HT1080 (cell line): ENCODE measurements around the gene NEXMIF. TPM values are rescaled to one million over a fixed set of nuclear protein-coding genes. Genes with fewer than 3 reads are reported as not detected.
"Not testable (repeated sequence)": the region's sequence is repeated elsewhere in the genome, so short reads cannot be mapped to it uniquely, and the experiment has no call there.

Source experiments
- DNase-seq: peaks from one replicate; pipeline ENCODE4 v3.0.0-alpha.2; 2015; ENCODE audit warnings: low read depth
- polyA plus RNA-seq, 2 experiments: library from polyadenylated mRNA; depleted of rRNA; stranded (reverse); fragments of >200 nt; gene quantifications; 2 replicates each; pipeline ENCODE4 v1.2.3, GENCODE V29; 2015
- total RNA-seq: library from RNA; depleted of rRNA; stranded (reverse); fragments of >200 nt; shearing (Covaris generic); gene quantifications from 2 replicates; pipeline ENCODE4 v1.2.3, GENCODE V29; 2014; rRNA removed

The NEXMIF gene
- 0.02 TPM in 1 of 2 replicates, not detected in the other for total RNA-seq
- polyA plus RNA-seq (2015; cell fraction: cytosol; rRNA removed): not detected in 2 replicates
- polyA plus RNA-seq (2015; cell fraction: nucleus; rRNA removed): not detected in 2 replicates

DNA sequence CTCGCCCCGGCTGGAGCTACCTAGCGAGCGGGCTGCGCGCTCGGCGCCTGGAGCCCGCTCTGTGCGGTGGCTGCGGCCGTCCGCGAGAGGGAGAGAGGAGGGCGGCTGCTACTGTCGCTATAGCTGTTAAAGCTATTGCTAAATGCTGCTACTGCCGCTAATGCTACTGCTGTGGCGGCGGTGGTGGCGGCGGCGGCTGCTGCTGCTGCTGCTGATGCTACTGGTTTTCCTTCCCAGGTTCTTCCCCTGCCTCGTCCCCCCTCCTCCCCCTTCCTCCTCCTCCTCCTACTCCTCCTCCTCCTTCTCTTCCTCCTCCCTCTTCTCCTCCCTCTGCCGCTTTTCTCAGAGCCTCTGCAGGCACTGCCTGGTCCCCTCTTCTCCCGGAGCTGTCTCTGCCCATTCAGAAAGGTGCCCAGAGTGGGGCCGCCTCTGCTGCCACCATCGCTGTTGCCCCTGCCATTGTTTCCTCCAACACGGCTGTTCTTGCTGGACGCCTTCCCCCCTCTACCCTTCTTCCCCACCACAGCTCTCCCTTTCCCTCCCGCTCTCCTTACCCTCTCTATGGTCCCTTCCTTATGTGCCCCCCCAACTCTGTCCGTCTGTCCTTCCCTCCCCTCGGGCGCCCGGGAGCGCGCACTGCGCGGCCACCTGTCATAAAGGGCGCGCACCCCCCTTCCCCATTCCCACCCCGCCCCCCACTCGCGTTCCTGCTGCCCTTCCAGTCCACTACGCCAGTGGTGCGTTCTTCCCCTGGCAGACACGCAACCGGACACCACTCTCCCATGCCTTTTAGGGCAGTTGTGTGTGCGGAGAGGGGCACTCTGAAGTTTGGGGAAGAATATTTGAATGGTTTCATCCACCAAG lies at the start of gene NEXMIF:
TSS of gene NEXMIF (minus strand) at position 228 of the 864 bp plus-strand sequence.
- no peak for DNase-seq

DNA sequence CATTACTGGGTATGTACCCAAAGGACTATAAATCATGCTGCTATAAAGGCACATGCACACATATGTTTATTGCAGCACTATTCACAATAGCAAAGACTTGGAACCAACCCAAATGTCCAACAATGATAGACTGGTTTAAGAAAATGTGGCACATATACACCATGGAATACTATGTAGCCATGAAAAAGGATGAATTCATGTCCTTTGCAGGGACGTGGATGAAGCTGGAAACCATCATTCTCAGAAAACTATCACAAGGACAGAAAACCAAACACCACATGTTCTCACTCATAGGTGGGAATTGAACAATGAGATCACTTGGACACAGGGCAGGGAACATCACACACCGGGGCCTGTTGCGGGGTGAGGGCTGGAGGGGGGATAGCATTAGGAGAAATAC lies 36.7 kb upstream of the NEXMIF start:
- DNase-seq: not testable (repeated sequence)

DNA sequence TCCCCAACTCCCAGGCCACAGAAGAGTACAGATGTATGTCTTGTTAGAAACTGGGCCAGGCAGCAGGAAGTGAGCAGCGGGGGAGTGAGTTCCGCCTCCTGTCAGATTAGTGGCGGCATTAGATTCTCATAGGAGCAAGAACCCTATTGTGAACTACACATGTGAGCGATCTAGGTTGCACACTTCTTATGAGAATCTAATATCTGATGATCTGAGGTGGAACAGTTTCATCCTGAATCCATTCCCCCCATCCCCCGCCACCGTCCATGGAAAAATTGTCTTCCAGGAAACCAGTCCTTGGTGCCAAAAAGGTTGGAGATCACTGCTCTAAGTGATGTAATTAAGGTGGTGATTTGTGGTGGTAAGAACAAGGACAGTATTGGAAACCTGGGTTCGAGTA lies 24.5 kb upstream of the NEXMIF start:
- DNase-seq: no peak

DNA sequence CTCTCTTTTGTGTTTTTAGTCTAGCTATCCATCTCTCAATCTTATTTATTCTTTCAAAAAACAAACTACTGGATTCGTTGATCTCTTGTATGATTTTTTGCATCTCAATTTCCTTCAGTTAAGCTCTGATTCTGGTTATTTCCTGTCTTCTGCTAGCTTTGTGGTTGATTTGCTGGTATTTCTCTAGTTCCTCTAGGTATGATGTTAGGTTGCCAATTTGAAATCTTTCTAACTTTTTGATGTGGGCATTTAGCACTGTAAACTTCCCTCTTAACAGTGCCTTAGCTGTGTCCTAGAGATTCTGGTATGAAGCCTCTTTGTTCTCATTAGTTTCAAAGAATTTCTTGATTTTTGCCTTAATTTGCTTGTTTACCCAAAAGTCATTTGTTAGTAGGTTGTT lies 15.2 kb upstream of the NEXMIF start:
- DNase-seq: no peak

DNA sequence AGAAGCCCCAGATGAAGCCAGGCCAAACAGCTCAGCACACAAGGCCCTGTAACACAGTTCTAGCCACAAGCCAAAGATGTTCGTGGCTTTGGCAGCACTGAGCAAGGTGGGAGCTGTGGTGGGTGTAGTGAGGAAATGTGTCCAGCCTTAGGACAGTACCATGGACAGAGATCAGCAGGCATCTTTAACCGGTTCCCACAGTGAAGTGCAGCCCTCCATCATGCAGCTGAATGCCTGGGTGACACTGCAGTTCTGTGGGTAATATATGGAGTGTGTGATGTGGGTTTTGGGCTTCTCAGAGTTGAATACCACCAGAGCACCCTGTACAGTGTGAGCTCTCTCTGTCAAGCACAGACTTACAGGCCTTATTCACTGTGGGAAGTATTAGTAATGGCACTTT lies 6.0 kb upstream of the NEXMIF start:
- DNase-seq: peak; percentile 1

DNA sequence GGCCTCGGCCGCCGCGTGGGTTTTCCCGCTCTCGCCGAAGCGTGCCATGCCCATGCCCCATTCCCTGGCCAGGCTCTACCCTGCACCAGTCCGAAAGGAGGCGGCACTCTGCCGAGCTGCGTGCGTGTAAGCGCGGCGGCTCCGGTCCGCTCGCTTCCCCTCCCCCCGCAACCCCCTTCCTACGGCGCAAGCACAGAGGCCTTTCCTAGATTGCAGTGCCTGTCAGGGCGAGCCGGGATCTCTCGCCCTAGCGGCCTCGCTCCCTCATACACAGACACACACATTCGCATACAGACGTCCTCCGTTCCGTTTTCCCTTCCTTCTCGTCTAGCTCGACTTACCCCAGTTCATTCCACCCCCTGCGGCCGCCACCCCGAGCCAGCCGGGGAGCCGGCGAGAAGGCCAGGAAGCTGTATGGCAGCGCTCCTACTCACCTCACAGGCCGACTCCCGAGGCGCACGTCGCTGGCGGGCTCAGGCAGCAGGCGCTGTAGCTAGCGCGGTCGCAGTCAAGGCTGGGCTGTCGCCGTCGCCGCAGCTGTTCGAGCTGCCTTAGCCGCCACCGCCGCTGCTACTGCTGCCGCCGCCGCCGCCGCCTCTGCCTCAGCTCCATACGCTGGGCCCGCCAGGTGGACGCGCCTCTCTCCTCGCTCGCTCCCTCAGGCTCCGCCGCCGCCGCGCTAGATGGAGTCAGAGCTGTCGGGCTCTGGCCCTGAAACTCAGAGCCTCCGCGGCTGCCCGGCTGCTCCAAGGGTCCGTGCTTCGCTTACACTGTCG lies 615 bp downstream of the NEXMIF start:
- DNase-seq: no peak

DNA sequence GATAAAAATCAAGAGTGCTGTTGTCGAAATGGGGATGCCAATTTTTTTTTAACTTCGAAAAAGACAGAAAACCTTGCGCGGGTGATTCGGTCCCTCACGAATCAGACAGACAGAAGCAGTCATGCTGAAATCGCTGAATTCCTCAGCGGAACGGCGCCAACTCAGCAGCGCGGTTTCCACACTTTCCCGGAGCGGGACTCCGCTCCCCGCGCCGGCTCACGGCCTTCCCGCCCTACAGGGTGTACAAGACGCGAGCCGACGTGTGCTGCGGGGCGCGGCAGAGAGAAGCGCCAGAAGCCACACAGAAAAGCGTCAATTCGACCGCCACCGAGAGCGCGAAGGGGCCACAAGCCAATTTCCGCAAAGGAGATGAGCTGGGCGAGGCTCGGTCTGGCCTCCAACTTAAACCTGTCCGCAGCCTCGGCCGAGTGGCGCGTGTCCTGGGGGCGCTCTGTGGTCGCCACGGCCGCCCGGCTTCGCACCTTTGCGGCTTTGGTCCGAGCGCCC lies 1.3 kb downstream of the NEXMIF start:
- no peak for DNase-seq

DNA sequence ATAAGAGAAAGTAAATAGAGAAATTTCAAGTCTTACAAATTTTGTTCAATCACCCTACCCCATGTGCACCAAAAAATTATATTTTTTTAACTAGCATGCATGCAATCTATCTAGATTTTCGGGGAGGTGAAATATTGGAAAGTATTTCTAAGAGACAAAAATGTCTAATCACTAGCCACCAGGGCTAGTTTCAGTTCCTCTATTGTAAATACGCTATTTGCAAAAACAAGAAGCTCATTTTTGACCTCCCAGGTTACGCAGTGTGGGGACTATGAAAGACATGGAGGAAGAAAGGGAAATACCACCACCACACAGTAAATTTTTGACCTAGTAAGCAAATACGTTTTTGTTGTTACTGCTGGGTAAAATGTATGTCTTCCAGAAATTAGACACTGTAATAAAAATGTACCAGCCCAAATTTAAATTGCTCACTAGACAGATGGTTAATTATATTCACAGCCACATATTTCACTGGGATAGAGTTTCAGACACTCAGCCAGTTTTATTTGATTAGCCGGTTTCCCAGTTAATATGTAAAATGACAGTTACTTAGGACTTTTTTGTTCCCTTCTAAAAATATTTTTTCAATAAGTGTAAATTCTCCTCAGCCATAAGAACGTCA lies 2.2 kb downstream of the NEXMIF start:
- DNase-seq: no peak

DNA sequence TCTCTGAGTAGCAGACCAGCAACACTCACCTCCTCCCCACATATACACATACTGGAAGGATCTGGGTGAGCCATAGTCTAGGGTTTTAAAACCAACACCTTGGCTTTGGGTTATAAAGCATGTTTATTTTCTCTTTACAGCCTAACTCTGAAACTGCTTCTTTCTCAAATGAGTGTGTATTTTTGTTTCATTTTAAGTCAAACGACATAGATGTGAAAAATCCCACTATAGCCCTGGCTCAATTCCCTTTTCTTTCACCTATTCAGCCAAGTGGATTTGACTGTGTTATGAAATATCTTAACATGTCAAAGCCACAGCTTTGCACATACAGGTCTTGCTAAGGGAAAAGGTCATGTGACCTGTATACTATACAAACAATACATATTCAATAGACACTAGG lies 13.8 kb downstream of the NEXMIF start:
- DNase-seq: no peak

DNA sequence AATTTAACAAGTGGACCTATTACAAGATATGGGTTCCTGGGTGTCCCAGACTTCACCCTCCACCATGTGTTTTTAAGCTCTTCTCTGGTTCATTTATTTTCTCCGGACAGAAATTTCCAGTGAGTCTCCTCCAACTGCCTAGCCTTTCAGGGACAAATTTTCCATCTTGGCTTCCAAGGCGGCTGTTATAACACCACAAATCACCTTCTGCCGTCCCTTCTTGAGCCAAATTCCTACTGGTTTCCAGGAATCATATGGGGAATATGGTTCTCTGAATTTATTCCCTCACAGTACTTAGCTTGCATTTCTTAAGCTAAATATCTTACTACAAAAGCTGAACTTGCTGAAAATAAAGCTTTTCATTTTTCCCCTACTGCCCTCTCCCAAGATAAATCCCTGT lies 18.8 kb downstream of the NEXMIF start:
- no peak for DNase-seq

DNA sequence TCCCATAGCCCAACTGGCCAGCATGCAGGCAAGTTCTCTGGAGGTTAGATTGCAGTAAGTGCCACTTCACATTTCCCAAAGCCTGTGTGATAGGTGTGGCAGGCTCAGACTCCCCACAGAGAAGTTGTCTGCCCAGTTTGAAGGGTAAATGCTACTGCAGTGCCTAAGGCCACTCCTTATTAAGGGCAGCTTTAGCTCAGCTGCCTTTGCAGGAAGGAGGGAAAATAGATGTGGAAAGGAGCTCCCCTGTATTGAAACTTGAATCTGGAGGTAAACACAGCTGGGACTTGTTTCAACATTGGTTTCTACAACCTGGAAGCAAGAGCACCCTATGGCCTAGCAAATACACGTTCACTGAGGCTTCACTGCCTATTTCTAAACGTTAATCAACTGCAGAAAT lies 22.4 kb downstream of the NEXMIF start:
- no peak for DNase-seq

DNA sequence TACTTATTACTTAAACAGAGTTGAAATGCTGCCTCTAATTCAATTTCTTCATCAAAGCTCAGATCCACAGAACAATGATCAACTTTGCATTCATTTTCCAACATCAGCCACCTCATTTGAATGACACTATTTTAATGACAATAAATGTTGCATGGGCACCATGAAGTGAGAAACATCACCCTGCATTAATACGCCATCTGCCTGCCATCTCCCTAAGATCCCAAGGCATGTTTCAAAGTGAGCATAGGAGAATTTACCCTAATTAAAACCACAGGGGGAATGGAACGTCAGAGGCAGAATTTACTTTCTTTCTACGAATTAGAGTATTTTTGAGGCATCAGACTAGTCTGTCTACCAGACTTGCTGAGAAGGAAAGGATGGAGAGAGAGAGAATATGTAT lies 32.7 kb downstream of the NEXMIF start:
- DNase-seq: no peak

DNA sequence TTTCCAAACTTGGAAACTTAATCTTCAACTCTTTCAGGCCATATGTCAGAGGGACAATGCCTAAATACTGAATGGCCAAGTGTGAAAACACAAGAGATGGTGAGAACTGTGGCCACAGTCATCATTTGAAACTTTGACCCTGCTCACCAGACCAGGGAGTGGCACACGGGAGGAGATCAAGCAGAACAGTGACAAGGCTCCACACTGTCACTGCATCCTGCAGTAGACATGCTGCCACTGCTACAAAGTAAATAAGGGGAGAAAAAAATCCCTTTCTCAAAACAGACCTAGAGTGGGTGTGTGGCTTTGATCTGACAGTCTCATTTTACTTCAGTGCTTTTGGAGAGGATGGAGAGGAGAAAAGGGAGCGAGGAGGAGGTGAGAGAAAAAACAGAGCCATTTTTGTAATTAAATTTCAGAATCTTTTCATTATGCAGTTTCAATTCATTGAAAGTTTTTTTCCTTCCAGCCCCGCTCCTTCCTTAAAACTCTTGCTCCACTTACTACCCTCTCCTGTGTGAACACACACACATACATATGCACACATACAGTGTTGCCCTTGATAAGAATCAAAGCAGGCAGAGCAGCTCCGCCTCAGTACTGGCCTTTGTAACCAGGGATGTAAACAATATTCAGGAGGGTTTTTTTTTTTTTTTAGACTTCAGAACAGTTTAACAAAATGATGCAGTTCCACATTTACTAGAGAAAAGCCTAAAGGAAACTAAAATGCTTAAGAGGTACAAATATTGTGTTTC lies 34.4 kb downstream of the NEXMIF start:
- no peak for DNase-seq

DNA sequence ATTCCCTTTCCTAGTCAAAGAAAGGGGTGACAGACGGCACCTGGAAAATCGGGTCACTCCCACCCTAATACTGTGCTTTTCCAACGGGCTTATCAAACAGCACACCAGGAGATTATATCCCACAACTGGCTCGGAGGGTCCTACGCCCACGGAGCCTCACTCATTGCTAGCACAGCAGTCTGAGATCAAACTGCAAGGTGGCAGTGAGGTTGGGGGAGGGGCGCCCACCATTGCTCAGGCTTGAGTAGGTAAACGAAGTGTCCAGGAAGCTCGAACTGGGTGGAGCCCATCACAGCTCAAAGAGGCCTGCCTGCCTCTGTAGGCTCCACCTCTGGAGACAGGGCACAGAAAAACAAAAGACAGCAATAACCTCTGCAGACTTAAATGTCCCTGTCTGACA lies 42.9 kb downstream of the NEXMIF start:
- DNase-seq: not testable (repeated sequence)

DNA sequence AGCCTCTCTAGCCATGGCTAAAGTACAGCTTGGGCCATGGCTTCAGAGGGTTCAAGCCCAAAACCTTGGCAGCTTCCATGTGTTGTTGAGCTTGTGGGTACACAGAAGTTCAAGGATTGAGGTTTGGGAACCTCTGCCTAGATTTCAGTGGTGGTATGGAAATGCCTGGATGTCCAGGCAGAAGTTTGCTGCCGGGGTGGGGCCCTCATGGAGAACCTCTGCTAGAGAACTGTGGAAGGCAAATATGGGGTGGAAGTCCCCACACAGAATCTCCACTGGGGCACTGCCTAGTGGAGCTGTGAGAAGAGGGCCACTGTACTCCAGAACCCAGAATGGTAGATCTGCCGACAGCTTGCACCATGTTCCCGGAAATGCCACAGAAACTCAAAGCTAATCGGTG lies 59.5 kb downstream of the NEXMIF start:
- DNase-seq: no peak

DNA sequence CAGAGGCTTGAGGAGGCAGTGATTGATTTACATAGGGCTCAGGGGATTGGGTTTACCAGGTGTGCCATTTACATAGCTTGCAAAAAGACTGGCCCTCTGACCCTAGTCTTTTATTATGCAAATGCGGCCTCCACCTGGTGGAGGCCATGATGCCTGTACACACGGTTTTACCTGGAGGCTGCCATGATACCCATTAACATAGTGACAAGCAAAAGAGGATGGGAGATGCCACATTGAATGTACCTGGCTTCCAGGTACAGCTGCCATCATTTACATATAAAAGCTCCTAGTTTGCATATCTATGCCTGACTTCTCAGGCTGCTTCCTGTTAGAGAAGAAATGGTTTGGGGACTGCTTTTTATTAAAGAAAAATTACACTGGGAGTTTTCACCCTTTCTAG lies 72.0 kb downstream of the NEXMIF start:
- no peak for DNase-seq

DNA sequence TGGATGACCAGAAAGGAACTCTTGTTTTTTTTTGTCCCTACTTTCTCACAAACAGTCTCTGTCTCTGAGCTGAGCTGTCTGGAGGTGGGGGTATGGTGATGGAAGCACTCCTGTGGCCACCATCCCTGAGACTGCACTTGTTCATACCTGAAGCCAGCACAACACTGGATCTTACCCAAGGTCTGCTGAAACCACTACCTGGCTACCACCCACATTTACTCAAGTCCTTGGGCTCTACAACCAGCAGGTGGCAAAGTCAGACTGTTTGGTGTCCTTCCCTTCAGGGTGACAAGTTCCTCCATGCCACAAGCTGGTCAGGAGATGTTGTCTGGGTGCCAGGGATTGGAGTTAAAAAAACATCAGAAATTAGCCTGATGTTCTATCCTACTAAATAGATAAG lies 89.7 kb downstream of the NEXMIF start:
- DNase-seq: no peak

DNA sequence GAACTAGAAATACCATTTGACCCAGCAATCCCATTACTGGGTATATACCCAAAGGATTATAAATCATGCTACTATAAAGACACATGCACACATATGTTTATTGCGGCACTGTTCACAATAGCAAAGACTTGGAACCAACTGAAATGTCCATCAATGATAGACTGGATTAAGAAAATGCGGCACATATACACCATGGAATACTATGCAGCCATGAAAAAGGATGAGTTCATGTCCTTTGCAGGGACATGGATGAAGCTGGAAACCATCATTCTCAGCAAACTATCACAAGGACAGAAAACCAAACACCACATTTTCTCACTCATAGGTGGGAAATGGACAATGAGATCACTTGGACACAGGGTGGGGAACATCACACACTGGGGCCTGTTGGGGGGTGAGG lies 105.5 kb downstream of the NEXMIF start:
- not testable (repeated sequence) for DNase-seq

DNA sequence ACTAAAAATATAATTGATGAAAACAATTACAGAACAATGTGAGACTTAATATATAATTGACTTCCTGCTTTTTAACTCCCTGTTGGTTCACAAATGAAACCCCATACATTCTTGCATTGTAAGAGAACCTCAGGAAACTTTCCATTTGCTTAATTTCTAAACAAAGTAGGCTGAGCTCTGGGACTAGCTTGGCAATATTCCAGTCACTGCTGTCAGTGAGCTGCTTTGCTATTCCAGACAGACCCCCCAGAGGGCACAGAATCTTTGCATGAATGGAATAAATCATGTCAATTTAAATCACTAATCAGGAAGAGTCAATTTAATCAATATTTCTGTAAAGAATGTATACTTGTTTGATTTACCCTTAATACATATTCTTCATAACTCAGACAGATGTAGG lies 110.6 kb downstream of the NEXMIF start:
- DNase-seq: no peak

DNA sequence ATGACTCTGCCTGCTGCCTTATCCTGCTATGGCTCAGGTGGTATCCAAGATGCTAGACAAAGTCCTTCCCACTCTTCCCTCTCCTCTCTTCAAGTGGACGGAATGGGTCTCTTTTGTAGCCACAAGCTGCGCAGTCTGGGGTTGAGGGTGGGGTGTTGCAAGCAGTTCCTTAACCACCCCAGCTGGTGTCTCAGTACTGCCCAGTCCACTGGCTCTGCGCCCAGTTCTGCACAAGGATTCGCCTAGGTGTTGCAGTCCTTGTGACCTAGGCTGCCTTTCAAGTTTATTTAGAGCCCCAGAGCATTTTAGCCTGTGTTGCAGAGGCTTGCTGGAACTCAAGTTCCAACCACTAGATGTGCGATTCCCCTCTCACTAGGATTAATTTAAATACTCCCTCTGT lies 120.7 kb downstream of the NEXMIF start:
- no peak for DNase-seq

DNA sequence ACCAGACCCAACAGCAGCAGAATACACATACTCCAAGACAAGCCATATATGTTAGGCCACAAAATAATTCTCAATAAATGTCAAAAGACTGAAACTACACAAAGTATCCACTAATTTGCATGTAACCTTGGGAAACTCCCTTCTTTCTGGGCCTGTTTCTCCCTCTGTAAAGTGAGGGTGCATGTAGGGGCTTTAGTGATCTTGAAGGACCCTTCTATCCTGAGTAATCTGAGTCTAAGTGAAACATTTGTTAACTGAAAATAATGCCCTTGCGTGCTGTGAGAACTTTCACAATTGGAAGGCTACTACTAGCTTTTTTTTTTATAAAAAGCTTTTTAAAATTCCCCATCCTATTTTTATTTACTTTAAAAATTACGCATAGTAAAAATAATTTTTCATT lies 125.2 kb downstream of the NEXMIF start:
- no peak for DNase-seq
